ENCODE results near the gene TRPM5. TPM values are rescaled to one million over a fixed set of nuclear protein-coding genes. Genes with fewer than 3 reads are reported as not detected.

The TRPM5 gene
- polyA plus RNA-seq, 1 donor: 0.87 TPM

Other genes with a start within 250 kb of the TRPM5 start
- 15.8 TPM for gene ASCL2, start 173.9 kb downstream of the TRPM5 start, polyA plus RNA-seq
- gene C11orf21, start 142.6 kb downstream of the TRPM5 start, polyA plus RNA-seq: 22.7 TPM
- gene TSPAN32, start 142.5 kb downstream of the TRPM5 start, polyA plus RNA-seq: 77.1 TPM
- 292 TPM for gene CD81, start 67.2 kb downstream of the TRPM5 start, polyA plus RNA-seq
- gene TSSC4, start 43.8 kb downstream of the TRPM5 start, polyA plus RNA-seq: 28.0 TPM
- 19.5 TPM for gene KCNQ1, start 494 bp upstream of the TRPM5 start, polyA plus RNA-seq

Measured in large intestine (tissue), 1 donor.